K562 (cell line): ENCODE measurements around the gene RPL38. TPM values are rescaled to one million over a fixed set of nuclear protein-coding genes. Genes with fewer than 3 reads are reported as not detected.
A peak's percentile ranks its signal among the peaks of the same experiment; 100 is the strongest.

Source experiments
- CBFA2T2 ChIP-seq: fragments of 450-650 bp; conservative IDR thresholded peaks from 2 replicates; pipeline ENCODE4 v1.6.1; 2017; ENCODE audit warnings: mild to moderate bottlenecking
- CHD2 ChIP-seq: IDR thresholded peaks from 2 replicates; pipeline ENCODE4 v1.6.1; 2011; ENCODE audit warnings: low read depth, low read length
- CTCF ChIP-seq, 3 experiments: IDR thresholded peaks in 2 of 3; conservative IDR thresholded peaks in 1 of 3; 2 replicates each; pipeline ENCODE4 v1.5.1; 2011 to 2012; ENCODE audit warnings: low read length in 3 of 3, mild to moderate bottlenecking in 3 of 3, control low read depth in 2 of 3, improper control_type of control experiment in 1 of 3, inconsistent platforms in 1 of 3, low read depth in 1 of 3, mixed read lengths in 1 of 3, moderate library complexity in 1 of 3; ENCODE audit not compliant: insufficient read depth in 2 of 3
- DLX4 ChIP-seq: fragments of 250-450 bp; sonication (Bioruptor Pico); IDR thresholded peaks from 2 replicates; pipeline ENCODE4 v1.6.1; 2021; ENCODE audit warnings: mild to moderate bottlenecking
- FOXA3 ChIP-seq, 2 experiments: fragments of 450-650 bp in 1 of 2; sonication (generic) in 1 of 2; formaldehyde crosslinking; IDR thresholded peaks in 1 of 2; conservative IDR thresholded peaks in 1 of 2; 2 replicates each; pipeline versions ENCODE4 v1.4.0 to v1.8.0; 2020 to 2022; ENCODE audit warnings: mild to moderate bottlenecking in 2 of 2, missing genetic modification reagents in 1 of 2
- GATAD2B ChIP-seq: fragments of 450-650 bp; IDR thresholded peaks from 2 replicates; pipeline ENCODE4 v1.6.1; 2017; ENCODE audit warnings: mild to moderate bottlenecking, borderline replicate concordance
- KDM1A ChIP-seq, 2 experiments: fragments of 450-650 bp; IDR thresholded peaks; 2 replicates each; pipeline ENCODE4 v1.6.1; 2016; ENCODE audit warnings: mild to moderate bottlenecking in 2 of 2
- MCM7 ChIP-seq, 2 experiments: fragments of 450-650 bp; IDR thresholded peaks; 2 replicates each; pipeline ENCODE4 v1.6.1; 2016 to 2018
- MEF2D ChIP-seq: conservative IDR thresholded peaks from 2 replicates; pipeline ENCODE4 v1.6.1; 2016; ENCODE audit warnings: low read depth, missing genetic modification characterization, missing compliant biosample characterization
- NR0B1 ChIP-seq: fragments of 450-650 bp; IDR thresholded peaks from one replicate; pipeline ENCODE4 v1.6.1; 2018; ENCODE audit warnings: mild to moderate bottlenecking, moderate library complexity; ENCODE audit not compliant: partially characterized antibody
- NR3C1 ChIP-seq: sonication (generic); formaldehyde crosslinking; IDR thresholded peaks from 2 replicates; pipeline ENCODE4 v1.8.1; 2022; ENCODE audit warnings: missing genetic modification reagents
- NUFIP1 ChIP-seq: fragments of 450-650 bp; IDR thresholded peaks from 2 replicates; pipeline ENCODE4 v1.6.1; 2018; ENCODE audit not compliant: partially characterized antibody
- SMARCA4 ChIP-seq: fragments of 450-650 bp; IDR thresholded peaks from 2 replicates; pipeline ENCODE4 v1.6.1; 2016
- TBP ChIP-seq: optimal IDR thresholded peaks from 2 replicates; pipeline ENCODE3; 2011; ENCODE audit warnings: low read depth, low read length, improper control_type of control experiment
- TCFL5 ChIP-seq: fragments of 250-450 bp; sonication (Bioruptor Pico); conservative IDR thresholded peaks from 2 replicates; pipeline ENCODE4 v1.6.1; 2021; ENCODE audit warnings: mild to moderate bottlenecking, moderate library complexity, matching md5 sums
- TEAD1 ChIP-seq, 2 experiments: fragments of 450-650 bp in 1 of 2; sonication (generic) in 1 of 2; formaldehyde crosslinking; IDR thresholded peaks; 2 replicates each; pipeline versions ENCODE4 v1.4.0 to v1.8.0; 2020 to 2022; ENCODE audit warnings: mild to moderate bottlenecking in 2 of 2, missing genetic modification reagents in 1 of 2
- U2AF2 ChIP-seq: fragments of 200-400 bp; formaldehyde crosslinking; optimal IDR thresholded peaks from 2 replicates; pipeline ENCODE3; 2017; ENCODE audit warnings: low read depth, mild to moderate bottlenecking, low read length
- YY1 ChIP-seq, 3 experiments: IDR thresholded peaks; 2 replicates each; pipeline ENCODE4 v1.6.1; 2011; ENCODE audit warnings: low read length in 2 of 3, mild to moderate bottlenecking in 2 of 3, moderate library complexity in 2 of 3, borderline replicate concordance in 1 of 3, control low read depth in 1 of 3, low read depth in 1 of 3; ENCODE audit not compliant: insufficient read depth in 3 of 3, insufficient replicate concordance in 2 of 3, control insufficient read depth in 1 of 3, insufficient read length in 1 of 3; ENCODE audit errors: extremely low read depth in 1 of 3
- ZBTB12 ChIP-seq: fragments of 250-450 bp; sonication (Bioruptor Pico); IDR thresholded peaks from 2 replicates; pipeline ENCODE4 v1.4.0; 2020
- ZFP36 ChIP-seq: fragments of 150-350 bp; IDR thresholded peaks from 2 replicates; pipeline ENCODE4 v1.6.1; 2018; ENCODE audit warnings: low read length, low read depth; ENCODE audit not compliant: partially characterized antibody
- ZNF165 ChIP-seq: fragments of 250-450 bp; sonication (Bioruptor Pico); IDR thresholded peaks from 2 replicates; pipeline ENCODE4 v1.4.0; 2020; ENCODE audit warnings: borderline replicate concordance
- ZNF174 ChIP-seq: fragments of 250-450 bp; sonication (Bioruptor Pico); IDR thresholded peaks from 2 replicates; pipeline ENCODE4 v1.4.0; 2020; ENCODE audit warnings: mild to moderate bottlenecking
- ZNF583 ChIP-seq: fragments of 250-450 bp; sonication (Bioruptor Pico); IDR thresholded peaks from 2 replicates; pipeline ENCODE4 v1.4.0; 2020
- ZNF695 ChIP-seq: fragments of 450-650 bp; formaldehyde crosslinking; IDR thresholded peaks from 2 replicates; pipeline ENCODE4 v1.4.0; 2020; ENCODE audit warnings: mild to moderate bottlenecking, moderate library complexity
- ZNF785 ChIP-seq: fragments of 250-450 bp; sonication (Bioruptor Pico); IDR thresholded peaks from 2 replicates; pipeline ENCODE4 v1.4.0; 2020; ENCODE audit warnings: mild to moderate bottlenecking
- ZNF79 ChIP-seq: fragments of 250-450 bp; sonication (Bioruptor Pico); IDR thresholded peaks from 2 replicates; pipeline ENCODE4 v1.4.0; 2020; ENCODE audit warnings: low read depth, mild to moderate bottlenecking, moderate library complexity
- polyA plus RNA-seq, 8 experiments: library from polyadenylated mRNA; depleted of rRNA in 4 of 8; stranded (reverse) in 5 of 8; unstranded in 3 of 8; fragments of >200 nt; fragmentation: Nextera tagmentation in 2 of 8; fragmentation: Illumina TruSeq in 1 of 8; extraction: Ambion mirVana in 2 of 8; extraction: Trizol in 1 of 8; gene quantifications; 2 replicates each; pipeline versions ENCODE4 v1.2.1 to v1.2.3, GENCODE V29; 2011 to 2014; ENCODE audit warnings: inconsistent platforms in 1 of 8, missing spikeins in 1 of 8
- total RNA-seq, 7 experiments: library from RNA; depleted of rRNA in 6 of 7; stranded (reverse); fragments of >200 nt in 6 of 7; fragmentation: Illumina TruSeq in 2 of 7; extraction: Trizol in 2 of 7; gene quantifications; 2 replicates each; pipeline versions ENCODE4 v1.2.1 to v1.2.3, GENCODE V29; 2011 to 2021; ENCODE audit warnings: low replicate concordance in 1 of 7

RPL38 gene
- total and polyA plus RNA-seq, 9 of the 15 experiments (the other 6 are each of a cell fraction or from before 2014, with no cell fraction given) = 1,224 to 3,864 (median 1,939) TPM

GRCh38 chr17:74163271-74163821, 40.1 kb upstream of the RPL38 start (continued):
- TF ChIP-seq CTCF (IDR thresholded peaks at IDR 0.05 in 2 of 3, conservative IDR thresholded peaks at IDR 0.05 in 1 of 3; ENCODE audit: insufficient read depth in 2 of 3, low read depth in 1 of 3, low read length in 3 of 3) = no peak
- TF ChIP-seq ZNF785 (CRISPR knock-in tag) = no peak
- no peak for TF ChIP-seq U2AF2
- no peak for TF ChIP-seq TEAD1 (CRISPR knock-in tag; IDR thresholded peaks at IDR 0.05)
- no peak for TF ChIP-seq TCFL5
- TF ChIP-seq NR0B1 = no peak
- no peak for TF ChIP-seq ZNF695 (CRISPR knock-in tag)
- no peak for TF ChIP-seq ZNF174 (CRISPR knock-in tag)
- no peak for TF ChIP-seq NR3C1 (CRISPR knock-in tag)
- TF ChIP-seq ZNF165 (CRISPR knock-in tag) = no peak
- no peak for TF ChIP-seq GATAD2B
- no peak for TF ChIP-seq ZBTB12
- TF ChIP-seq ZFP36 = no peak
- TF ChIP-seq TBP = no peak
- no peak for TF ChIP-seq YY1 (IDR thresholded peaks at IDR 0.05; ENCODE audit: borderline replicate concordance in 1 of 3, control insufficient read depth in 1 of 3, extremely low read depth in 1 of 3, insufficient read depth in 3 of 3, insufficient read length in 1 of 3, insufficient replicate concordance in 2 of 3, low read depth in 1 of 3, low read length in 2 of 3)
- TF ChIP-seq CHD2 = no peak
- TF ChIP-seq CBFA2T2 = peak; percentile 82
- TF ChIP-seq KDM1A (IDR thresholded peaks at IDR 0.05) = 0 out of 4 replicates have a peak, but pooled peaks have one; percentile 23 to 27
- TF ChIP-seq MCM7 (IDR thresholded peaks at IDR 0.05) = no peak
- peak; percentile 69 for TF ChIP-seq SMARCA4
- TF ChIP-seq ZNF583 (CRISPR knock-in tag) = no peak
- TF ChIP-seq NUFIP1 = no peak
- no peak for TF ChIP-seq DLX4 (CRISPR knock-in tag)
- 0 out of 4 replicates have a peak, but pooled peaks of 1 of the 2 experiments have one; percentile 41 for TF ChIP-seq FOXA3 (CRISPR knock-in tag; conservative IDR thresholded peaks at IDR 0.05 in 1 of 2, IDR thresholded peaks at IDR 0.05 in 1 of 2)
- no peak for TF ChIP-seq ZNF79 (CRISPR knock-in tag)
- no peak for TF ChIP-seq MEF2D (tag)
